CD4-positive, CD25-positive, alpha-beta regulatory T cell (primary cell): Measurements from ENCODE around the gene LRRC55. TPM values are rescaled to one million over a fixed set of nuclear protein-coding genes. Genes with fewer than 3 reads are reported as not detected.
A peak's percentile ranks its signal among the peaks of the same experiment; 100 is the strongest.

Experiments
- ATAC-seq, 2 donors: fragments of 150-1000 bp; cut with Tn5 transposase; one replicate each; pipeline ENCODE4 v1.10.0; 2021; ENCODE audit warnings: low read depth in 2 of 2, moderate number of reproducible peaks in 2 of 2, moderate library complexity in 1 of 2
- DNase-seq, 3 donors: peaks; one replicate each; pipeline versions ENCODE4 v3.0.0 to v3.0.0-alpha.2; 2012 to 2022; ENCODE audit warnings: mixed read lengths in 1 of 3
- H3K27ac ChIP-seq: one replicate; pipeline ENCODE4 v1.7.0; 2013; ENCODE audit warnings: mild to moderate bottlenecking, low read length; ENCODE audit not compliant: insufficient read depth, poor library complexity, severe bottlenecking
- H3K27me3 ChIP-seq: one replicate; pipeline ENCODE4 v1.7.0; 2013; ENCODE audit warnings: low read length; ENCODE audit not compliant: control insufficient read depth, insufficient read depth
- H3K36me3 ChIP-seq: one replicate; pipeline ENCODE4 v1.7.0; 2013; ENCODE audit warnings: mild to moderate bottlenecking, low read length, moderate library complexity; ENCODE audit not compliant: control insufficient read depth, insufficient read depth
- H3K4me1 ChIP-seq: 2 replicates; pipeline ENCODE4 v1.7.0; 2013; ENCODE audit warnings: mild to moderate bottlenecking, low read length; ENCODE audit not compliant: insufficient read depth, control insufficient read depth, poor library complexity, severe bottlenecking
- H3K4me3 ChIP-seq: one replicate; pipeline ENCODE4 v1.7.0; 2013; ENCODE audit warnings: low read depth, mild to moderate bottlenecking, low read length, moderate library complexity
- H3K9me3 ChIP-seq, 2 experiments: 1 replicate in 1 of 2; 2 replicates in 1 of 2; pipeline ENCODE4 v1.7.0; 2013; ENCODE audit warnings: low read length in 2 of 2, mild to moderate bottlenecking in 1 of 2, moderate library complexity in 1 of 2; ENCODE audit not compliant: control insufficient read depth in 2 of 2
- H3K27ac Mint-ChIP-seq, 3 donors: one replicate each; pipeline ENCODE4 v1.8.0; 2020 to 2022; ENCODE audit warnings: mild to moderate bottlenecking in 3 of 3, mixed read lengths in 3 of 3, moderate library complexity in 2 of 3
- H3K27me3 Mint-ChIP-seq: one replicate; pipeline ENCODE4 v1.8.0; 2022; ENCODE audit warnings: mild to moderate bottlenecking, mixed read lengths
- H3K36me3 Mint-ChIP-seq: one replicate; pipeline ENCODE4 v1.8.0; 2020; ENCODE audit warnings: mixed read lengths
- H3K4me1 Mint-ChIP-seq, 4 donors: one replicate each; pipeline ENCODE4 v1.8.0; 2020 to 2022; ENCODE audit warnings: mixed read lengths in 4 of 4, mild to moderate bottlenecking in 1 of 4
- H3K4me3 Mint-ChIP-seq, 4 donors: one replicate each; pipeline ENCODE4 v1.8.0; 2020 to 2022; ENCODE audit warnings: mild to moderate bottlenecking in 4 of 4, mixed read lengths in 4 of 4, moderate library complexity in 3 of 4
- H3K9me3 Mint-ChIP-seq, 7 donors: one replicate each; pipeline ENCODE4 v1.8.0; 2020 to 2022; ENCODE audit warnings: mixed read lengths in 7 of 7, mild to moderate bottlenecking in 3 of 7, moderate library complexity in 2 of 7
- polyA plus RNA-seq, 4 donors: library from polyadenylated mRNA; unstranded; fragments of 300-500 nt; fragmentation: Illumina TruSeq; gene quantifications; one replicate each; pipeline ENCODE4 v1.2.3, GENCODE V29; 2021
- total RNA-seq: library from RNA; stranded (reverse); gene quantifications from one replicate; pipeline ENCODE4 v1.2.3, GENCODE V29; 2022

LRRC55 gene
- total and polyA plus RNA-seq, 5 donors from 2014 or later = not detected

DNA sequence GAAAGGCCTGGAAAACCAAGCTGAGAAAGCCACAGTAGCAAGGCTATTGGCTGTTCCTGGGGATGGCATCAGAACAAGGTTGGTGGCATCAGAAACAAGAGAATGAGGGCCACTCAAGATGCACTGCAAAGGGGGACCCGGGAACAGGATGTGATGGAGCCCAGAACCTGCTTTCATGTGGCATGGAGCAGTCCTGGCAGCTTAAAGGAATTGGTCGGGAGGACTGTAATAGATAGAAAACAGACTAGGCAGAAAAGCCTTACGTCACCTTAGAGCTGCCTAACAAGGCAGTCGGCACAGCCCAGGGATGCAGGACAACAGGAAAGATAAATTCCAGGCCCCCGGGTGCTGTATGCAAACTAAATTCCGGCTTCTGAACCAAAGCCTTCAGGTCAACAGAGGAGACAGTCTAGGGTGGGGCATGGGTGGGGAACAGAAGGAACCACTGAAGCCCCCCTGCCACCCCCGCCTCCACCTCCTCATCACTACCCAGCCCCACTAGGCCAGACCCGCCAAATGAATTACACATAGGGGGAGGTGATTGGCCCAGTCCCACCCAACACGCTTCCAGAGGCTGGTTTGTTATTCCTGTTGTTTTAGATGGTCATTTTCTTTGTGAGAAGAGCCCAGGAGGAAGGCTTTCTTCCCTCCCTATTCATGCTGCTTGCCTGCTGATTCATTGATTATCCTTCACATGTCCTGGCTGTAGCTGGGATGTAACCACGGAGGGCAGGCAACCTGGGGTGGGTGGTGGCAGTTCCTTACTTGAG, 25.7 kb upstream of the LRRC55 start:
- Mint-ChIP-seq H3K4me1 (no peaks in the 10 kb centered on the region), H3K9me3 (peaks cover 0 to 1% (median 0%) of the 10 kb centered on the region in 7 donors), H3K4me3 (no peak overlapping the region), H3K36me3 (no peaks in the 10 kb centered on the region), H3K27me3 (no peaks in the 10 kb centered on the region), H3K27ac (no peak overlapping the region)
- H3K9me3 ChIP-seq = no peaks in the 10 kb centered on the region
- peaks cover 8% of the 10 kb centered on the region for H3K27me3 ChIP-seq
- no peak overlapping the region for H3K27ac ChIP-seq
- H3K4me3 ChIP-seq = no peak overlapping the region
- ATAC-seq = no peak
- no peaks in the 10 kb centered on the region for H3K36me3 ChIP-seq
- H3K4me1 ChIP-seq = no peaks in the 10 kb centered on the region
- DNase-seq = no peak

DNA sequence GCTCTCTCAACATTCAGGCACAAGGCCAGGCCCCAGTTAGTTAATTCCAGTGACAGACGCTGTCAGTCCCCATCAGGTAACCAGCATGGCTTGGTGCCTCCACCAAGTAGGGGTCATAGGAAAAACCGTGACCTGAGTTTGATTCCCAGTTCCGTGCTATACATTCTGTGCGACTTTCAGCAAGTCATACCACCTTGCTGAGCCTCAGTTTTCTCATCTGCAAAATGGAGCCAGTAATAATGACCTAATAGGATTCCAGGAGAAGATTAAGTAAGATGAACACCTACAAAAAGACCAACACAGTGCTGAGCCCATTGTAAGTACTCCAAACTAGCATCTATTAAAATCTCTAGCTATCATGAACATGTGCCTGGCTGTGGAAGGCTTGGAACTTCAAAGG, 24.8 kb upstream of the LRRC55 start:
- H3K27me3 Mint-ChIP-seq = no peaks in the 10 kb centered on the region
- H3K27ac Mint-ChIP-seq = no peak overlapping the region
- Histone ChIP-seq H3K27me3 (peaks cover 9% of the 10 kb centered on the region), H3K4me3 (no peak overlapping the region), H3K4me1 (no peaks in the 10 kb centered on the region), H3K9me3 (no peaks in the 10 kb centered on the region), H3K36me3 (no peaks in the 10 kb centered on the region), H3K27ac (no peak overlapping the region)
- H3K36me3 Mint-ChIP-seq = no peaks in the 10 kb centered on the region
- H3K9me3 Mint-ChIP-seq = peaks cover 0 to 1% (median 0%) of the 10 kb centered on the region in 7 donors
- no peak for DNase-seq
- no peak overlapping the region for H3K4me3 Mint-ChIP-seq
- ATAC-seq = no peak
- H3K4me1 Mint-ChIP-seq = no peaks in the 10 kb centered on the region

DNA sequence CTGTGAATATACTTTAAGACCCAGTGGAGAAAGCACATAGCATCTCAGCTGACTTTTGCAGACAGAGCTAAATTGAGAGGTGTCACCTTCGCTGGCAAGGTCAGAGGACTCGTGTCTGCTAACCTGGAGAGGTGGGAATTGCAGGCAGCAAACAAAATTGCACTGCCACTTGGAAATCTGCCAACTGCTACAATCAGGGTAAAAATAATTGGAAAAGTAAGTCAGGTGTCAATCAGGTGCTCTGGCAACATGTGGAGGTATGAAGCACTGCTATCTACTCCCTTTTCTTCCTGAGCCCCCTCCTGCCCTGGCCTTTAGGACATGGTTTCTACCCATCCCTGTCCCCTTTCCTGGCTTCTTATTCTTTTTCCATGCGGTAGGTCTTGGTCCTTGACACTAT, 24.1 kb upstream of the LRRC55 start:
- no peaks in the 10 kb centered on the region for H3K4me1 ChIP-seq
- Mint-ChIP-seq H3K4me1 (no peaks in the 10 kb centered on the region), H3K9me3 (peaks cover 0 to 1% (median 0%) of the 10 kb centered on the region in 7 donors), H3K4me3 (no peak overlapping the region), H3K27me3 (peaks cover 3% of the 10 kb centered on the region), H3K36me3 (no peaks in the 10 kb centered on the region), H3K27ac (no peak overlapping the region)
- no peak for DNase-seq
- no peak for ATAC-seq
- no peak overlapping the region for H3K27ac ChIP-seq
- H3K9me3 ChIP-seq = no peaks in the 10 kb centered on the region
- H3K4me3 ChIP-seq = no peak overlapping the region
- no peaks in the 10 kb centered on the region for H3K36me3 ChIP-seq
- peaks cover 10% of the 10 kb centered on the region for H3K27me3 ChIP-seq

DNA sequence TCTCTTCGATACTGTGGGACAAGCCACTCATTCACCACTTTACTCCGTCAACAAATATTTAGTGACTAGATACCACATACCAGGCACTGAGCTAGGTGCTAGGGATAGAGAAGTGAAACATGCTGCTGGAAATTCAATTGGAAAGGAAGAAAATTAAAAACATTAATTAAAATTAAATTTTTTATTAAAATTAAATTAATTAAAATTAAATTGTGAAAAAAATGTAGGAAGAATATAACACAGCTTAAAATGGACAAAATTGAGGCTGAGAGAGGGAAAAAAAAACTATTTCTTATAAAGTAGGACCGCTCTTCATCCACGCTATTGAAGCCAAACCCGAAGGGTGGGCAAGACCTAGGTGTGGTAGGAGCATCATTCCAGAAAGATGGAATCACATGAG, 23.6 kb upstream of the LRRC55 start:
- Mint-ChIP-seq H3K27me3 (peaks cover 7% of the 10 kb centered on the region), H3K9me3 (peaks cover 0 to 4% (median 0%) of the 10 kb centered on the region in 7 donors), H3K4me3 (peak overlapping the region in 1 of 4 donors; percentile 54), H3K4me1 (no peaks in the 10 kb centered on the region), H3K36me3 (no peaks in the 10 kb centered on the region), H3K27ac (no peak overlapping the region)
- ATAC-seq (no peak), DNase-seq (no peak)
- Histone ChIP-seq H3K36me3 (no peaks in the 10 kb centered on the region), H3K27me3 (peaks cover 10% of the 10 kb centered on the region), H3K4me1 (no peaks in the 10 kb centered on the region), H3K9me3 (no peaks in the 10 kb centered on the region), H3K27ac (no peak overlapping the region), H3K4me3 (no peak overlapping the region)

DNA sequence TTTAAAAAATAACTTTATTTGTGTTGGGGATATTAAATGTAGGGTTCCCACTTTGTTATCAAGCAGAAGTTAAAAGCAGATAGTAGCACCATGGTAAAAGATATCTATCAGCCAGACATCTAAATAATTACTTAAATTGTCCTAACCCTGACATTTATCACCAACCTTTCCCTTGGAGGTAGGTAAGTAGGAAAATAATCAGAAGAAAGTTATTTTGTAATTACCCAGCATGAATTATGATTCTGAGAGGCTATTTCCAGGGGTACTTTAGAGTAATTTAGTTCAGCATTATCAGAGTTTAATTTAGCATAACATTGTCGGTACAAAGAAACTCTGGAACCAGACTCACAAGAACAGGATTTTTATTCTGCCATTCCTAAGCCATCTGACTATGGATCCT, 23.2 kb upstream of the LRRC55 start:
- H3K36me3 Mint-ChIP-seq = no peaks in the 10 kb centered on the region
- Histone ChIP-seq H3K4me1 (no peaks in the 10 kb centered on the region), H3K27me3 (peaks cover 10% of the 10 kb centered on the region), H3K4me3 (no peak overlapping the region), H3K27ac (no peak overlapping the region), H3K36me3 (no peaks in the 10 kb centered on the region), H3K9me3 (no peaks in the 10 kb centered on the region)
- no peak overlapping the region for H3K4me3 Mint-ChIP-seq
- peaks cover 7% of the 10 kb centered on the region for H3K27me3 Mint-ChIP-seq
- H3K4me1 Mint-ChIP-seq = no peaks in the 10 kb centered on the region
- DNase-seq (no peak), ATAC-seq (no peak)
- peaks cover 0 to 4% (median 0%) of the 10 kb centered on the region in 7 donors for H3K9me3 Mint-ChIP-seq
- no peak overlapping the region for H3K27ac Mint-ChIP-seq

DNA sequence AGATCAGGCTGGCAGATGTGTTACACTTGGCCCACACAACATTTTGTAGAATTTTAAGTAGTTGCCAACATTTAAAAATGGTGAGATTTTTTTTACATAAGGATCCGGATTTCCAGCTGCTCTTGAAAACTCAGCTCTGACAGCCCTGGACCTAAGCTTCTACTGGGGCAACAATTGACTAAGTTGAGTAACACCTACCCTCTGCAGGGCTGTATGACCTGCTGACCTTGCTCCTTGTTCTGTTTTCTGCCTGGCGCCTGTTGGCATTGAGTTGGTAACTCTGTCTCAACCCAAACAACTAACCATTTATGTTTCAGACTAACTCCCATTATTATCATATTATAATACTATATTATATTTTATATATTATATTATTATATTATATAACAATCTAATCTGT, 21.1 kb upstream of the LRRC55 start:
- H3K27me3 Mint-ChIP-seq = peaks cover 7% of the 10 kb centered on the region
- Histone ChIP-seq H3K4me1 (no peaks in the 10 kb centered on the region), H3K36me3 (no peaks in the 10 kb centered on the region), H3K4me3 (no peak overlapping the region), H3K9me3 (no peaks in the 10 kb centered on the region), H3K27me3 (peaks cover 4% of the 10 kb centered on the region), H3K27ac (no peak overlapping the region)
- ATAC-seq (no peak), DNase-seq (no peak)
- H3K4me3 Mint-ChIP-seq = no peak overlapping the region
- H3K27ac Mint-ChIP-seq = no peak overlapping the region
- H3K9me3 Mint-ChIP-seq = peaks cover 0 to 4% (median 0%) of the 10 kb centered on the region in 7 donors
- no peaks in the 10 kb centered on the region for H3K36me3 Mint-ChIP-seq
- H3K4me1 Mint-ChIP-seq = no peaks in the 10 kb centered on the region

DNA sequence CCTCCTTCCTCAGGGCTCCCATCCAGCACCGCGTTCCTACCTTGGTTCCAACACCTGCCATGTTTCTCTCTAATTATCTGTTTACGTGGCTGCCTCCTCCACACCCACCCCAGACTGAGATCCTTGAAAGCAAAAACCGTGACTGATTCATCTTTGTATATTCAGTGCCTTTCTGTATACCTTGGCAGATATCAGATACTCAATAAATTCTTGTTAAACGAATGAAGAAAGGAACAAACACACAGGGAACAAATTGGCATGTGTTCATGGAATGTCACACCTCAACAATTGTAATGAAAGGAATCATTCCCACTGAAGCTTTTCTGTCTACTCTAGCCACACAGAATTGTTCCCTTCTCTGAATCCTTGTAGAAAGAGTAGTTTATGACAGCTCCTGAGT, 20.4 kb upstream of the LRRC55 start:
- H3K9me3 ChIP-seq = no peaks in the 10 kb centered on the region
- no peaks in the 10 kb centered on the region for H3K4me1 Mint-ChIP-seq
- ATAC-seq (no peak), DNase-seq (no peak)
- no peaks in the 10 kb centered on the region for H3K4me1 ChIP-seq
- H3K27ac Mint-ChIP-seq = no peak overlapping the region
- no peak overlapping the region for H3K27ac ChIP-seq
- H3K4me3 Mint-ChIP-seq = no peak overlapping the region
- H3K4me3 ChIP-seq = no peak overlapping the region
- H3K36me3 Mint-ChIP-seq = no peaks in the 10 kb centered on the region
- no peaks in the 10 kb centered on the region for H3K36me3 ChIP-seq
- H3K9me3 Mint-ChIP-seq = peaks cover 0 to 4% (median 0%) of the 10 kb centered on the region in 7 donors
- H3K27me3 ChIP-seq = peaks cover 4% of the 10 kb centered on the region
- H3K27me3 Mint-ChIP-seq = peaks cover 7% of the 10 kb centered on the region
